Upper lobe of left lung (tissue), 6 donors: ENCODE measurements around the gene COG7. TPM values are rescaled to one million over a fixed set of nuclear protein-coding genes. Genes with fewer than 3 reads are reported as not detected.

Source experiments
- ATAC-seq, 2 donors: fragments of 200-7000 bp; cut with Tn5 transposase; one replicate each; pipeline ENCODE4 v1.9.1; 2022; ENCODE audit warnings: mild to moderate bottlenecking in 2 of 2, moderate library complexity in 2 of 2; ENCODE audit not compliant: low FRiP score in 2 of 2
- DNase-seq, 2 donors: peaks; one replicate each; pipeline ENCODE4 v3.0.0-alpha.2; 2019 to 2020
- H3K27ac ChIP-seq, 4 donors: fragments of 200-600 bp; sonication (generic); one replicate each; pipeline ENCODE4 v1.5.1; 2016 to 2019
- H3K27me3 ChIP-seq, 4 donors: fragments of 200-600 bp; sonication (generic); one replicate each; pipeline ENCODE4 v1.5.1; 2017 to 2019
- H3K36me3 ChIP-seq, 4 donors: fragments of 200-600 bp; sonication (generic); one replicate each; pipeline ENCODE4 v1.5.1; 2016 to 2019
- H3K4me1 ChIP-seq, 4 donors: fragments of 200-600 bp; sonication (generic); one replicate each; pipeline ENCODE4 v1.5.1; 2018 to 2019
- H3K4me3 ChIP-seq, 4 donors: fragments of 200-600 bp; sonication (generic); one replicate each; pipeline ENCODE4 v1.5.1; 2017 to 2019; ENCODE audit warnings: mild to moderate bottlenecking in 2 of 4, moderate library complexity in 1 of 4
- H3K9me3 ChIP-seq, 4 donors: fragments of 200-600 bp; sonication (generic); one replicate each; pipeline ENCODE4 v1.5.1; 2018 to 2019
- CTCF ChIP-seq, 6 experiments: fragments of 450-650 bp in 4 of 6; fragments of 200-600 bp in 2 of 6; sonication (generic) in 2 of 6; IDR thresholded peaks; one replicate each; pipeline ENCODE4 v1.5.1; 2016 to 2019; ENCODE audit warnings: antibody characterized with exemption in 6 of 6
- EP300 ChIP-seq, 4 donors: sonication (generic); formaldehyde crosslinking; IDR thresholded peaks; one replicate each; pipeline ENCODE4 v1.5.1; 2017; ENCODE audit warnings: antibody characterized with exemption in 4 of 4, control low read depth in 2 of 4
- POLR2A ChIP-seq, 4 donors: fragments of 450-650 bp; IDR thresholded peaks; one replicate each; pipeline ENCODE4 v1.5.1; 2016 to 2017; ENCODE audit warnings: antibody characterized with exemption in 4 of 4, mild to moderate bottlenecking in 2 of 4
- POLR2AphosphoS5 ChIP-seq, 2 donors: sonication (generic); formaldehyde crosslinking; IDR thresholded peaks; one replicate each; pipeline ENCODE4 v1.5.1; 2017; ENCODE audit warnings: antibody characterized with exemption in 2 of 2
- WGBS, 2 donors: methylation state at CpG; one replicate each; pipeline ENCODE4 v1.1.5; 2017 to 2018; 5-methylcytosine and 5-hydroxymethylcytosine counted together
- total RNA-seq, 6 donors: library from RNA; depleted of rRNA in 4 of 6; stranded (reverse); fragments of >200 nt in 4 of 6; gene quantifications; one replicate each; pipeline versions ENCODE4 v1.1.0 to v1.2.1, GENCODE V29; 2016 to 2021
- donor health status: DM: no; HTN: no; CAD: no; lungs with moderate emphysema.
- donor health status: DM: no; HTN: yes; CAD: no; lungs with severe emphysema.

The COG7 gene
- total RNA-seq, 6 donors from 2014 or later, result 16.9 to 61.8 (median 24.8) TPM

GRCh38 chr16:23398987-23399805 lies 53.8 kb downstream of the COG7 start:
- H3K4me1 ChIP-seq, result peaks cover under 1 to 29% (median 8%) of the 10 kb centered on the region in 4 donors
- H3K27me3 ChIP-seq, result no peaks in the 10 kb centered on the region
- no peak overlapping the region for H3K4me3 ChIP-seq
- H3K9me3 ChIP-seq, result no peaks in the 10 kb centered on the region
- H3K36me3 ChIP-seq, result peaks cover 8 to 74% (median 42%) of the 10 kb centered on the region in 4 donors
- TF ChIP-seq EP300 (IDR thresholded peaks at IDR 0.05), result no peak
- peak in 1 of 2 donors; percentile 17 for TF ChIP-seq POLR2AphosphoS5 (IDR thresholded peaks at IDR 0.05)
- peak overlapping the region in 3 of 4 donors; percentile 2 to 72 (median 55) for H3K27ac ChIP-seq
- 66 to 74% methylated on average over 17 of the region's 17 CpGs for WGBS, 2 donors
- ATAC-seq, result peak; percentile 21 to 66
- peak; percentile 25 to 66 for DNase-seq

DNA sequence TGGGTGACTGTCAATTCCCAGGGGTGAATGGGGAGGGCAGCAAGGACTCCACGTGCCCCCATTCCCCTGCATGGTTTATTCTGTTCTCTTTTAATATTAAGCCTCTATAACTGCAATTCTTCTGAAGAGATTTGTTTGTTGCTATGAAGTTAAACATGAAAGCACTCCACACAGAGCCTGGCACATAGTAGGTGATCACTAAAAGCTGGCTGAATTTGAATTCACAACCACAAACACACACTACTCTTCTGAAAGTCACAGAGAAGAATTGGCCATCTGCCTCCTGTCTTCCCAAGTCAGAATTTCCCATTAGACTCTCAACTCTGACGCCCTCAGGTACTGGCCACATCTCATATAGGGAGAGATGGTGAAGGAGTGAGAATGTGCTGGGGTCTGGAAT lies 55.5 kb downstream of the COG7 start:
- Histone ChIP-seq H3K4me3 (no peak overlapping the region), H3K36me3 (peaks cover under 1 to 65% (median 27%) of the 10 kb centered on the region in 4 donors), H3K27ac (no peak overlapping the region), H3K4me1 (peaks cover 10 to 29% (median 18%) of the 10 kb centered on the region in 4 donors), H3K9me3 (no peaks in the 10 kb centered on the region), H3K27me3 (no peaks in the 10 kb centered on the region)
- TF ChIP-seq EP300 (IDR thresholded peaks at IDR 0.05) (no peak), CTCF (IDR thresholded peaks at IDR 0.05) (no peak), POLR2AphosphoS5 (IDR thresholded peaks at IDR 0.05) (no peak), POLR2A (IDR thresholded peaks at IDR 0.05) (no peak)
- 94 to 97% methylated on average over 2 of the region's 2 CpGs for WGBS, 2 donors
- no peak for ATAC-seq
- DNase-seq, result no peak

GRCh38 chr16:23395732-23396131 lies 57.3 kb downstream of the COG7 start:
- H3K27me3 ChIP-seq, result no peaks in the 10 kb centered on the region
- H3K36me3 ChIP-seq, result peaks cover 0 to 65% (median 31%) of the 10 kb centered on the region in 4 donors
- WGBS, 2 donors, result 95% methylated on average over 6 of the region's 6 CpGs
- no peak overlapping the region for H3K4me3 ChIP-seq
- TF ChIP-seq CTCF (IDR thresholded peaks at IDR 0.05) (no peak), EP300 (IDR thresholded peaks at IDR 0.05) (no peak), POLR2AphosphoS5 (IDR thresholded peaks at IDR 0.05) (no peak), POLR2A (IDR thresholded peaks at IDR 0.05) (no peak)
- no peaks in the 10 kb centered on the region for H3K9me3 ChIP-seq
- H3K27ac ChIP-seq, result no peak overlapping the region
- H3K4me1 ChIP-seq, result peaks cover 10 to 36% (median 27%) of the 10 kb centered on the region in 4 donors
- ATAC-seq (no peak), DNase-seq (no peak)

- ATAC-seq, result no peak
- WGBS, 2 donors, result 68 to 83% methylated on average over 4 of the region's 4 CpGs
- peak overlapping the region; percentile 60 to 88 (median 78) for H3K27ac ChIP-seq
- H3K4me3 ChIP-seq, result no peak overlapping the region
- H3K27me3 ChIP-seq, result no peaks in the 10 kb centered on the region
- TF ChIP-seq EP300 (IDR thresholded peaks at IDR 0.05) (no peak), CTCF (IDR thresholded peaks at IDR 0.05) (no peak), POLR2A (IDR thresholded peaks at IDR 0.05) (no peak), POLR2AphosphoS5 (IDR thresholded peaks at IDR 0.05) (no peak)
- H3K9me3 ChIP-seq, result no peaks in the 10 kb centered on the region
- H3K36me3 ChIP-seq, result peaks cover 0 to 64% (median 26%) of the 10 kb centered on the region in 4 donors
- no peak for DNase-seq
- peaks cover 5 to 26% (median 22%) of the 10 kb centered on the region in 4 donors for H3K4me1 ChIP-seq
Observed at GRCh38 chr16:23394141-23394831, 58.7 kb downstream of the COG7 start.

DNA sequence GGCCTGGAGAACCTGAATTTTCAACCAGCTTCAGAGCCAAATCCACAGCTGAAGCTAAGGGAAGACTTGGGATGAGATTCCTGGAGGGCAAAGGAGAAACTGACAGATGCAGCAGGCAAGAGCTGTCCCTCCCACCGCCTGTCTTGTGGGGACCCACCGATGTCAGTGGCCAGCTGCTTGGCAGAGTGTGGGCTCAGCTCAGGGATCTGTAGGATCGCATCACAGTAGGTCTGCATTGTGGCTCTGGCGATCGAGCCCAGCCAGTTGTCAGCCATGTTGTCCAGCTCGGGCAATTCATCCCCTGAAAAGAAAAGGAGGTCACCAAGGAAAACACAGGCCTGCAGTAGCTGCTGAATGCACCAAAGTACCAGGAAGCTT lies 60.8 kb downstream of the COG7 start:
- no peaks in the 10 kb centered on the region for H3K27me3 ChIP-seq

More for the DNA sequence above, 60.8 kb downstream of the COG7 start:
- Histone ChIP-seq H3K36me3 (peaks cover 0 to 61% (median 27%) of the 10 kb centered on the region in 4 donors), H3K27ac (peak overlapping the region; percentile 25 to 88 (median 78)), H3K4me3 (no peak overlapping the region), H3K9me3 (no peaks in the 10 kb centered on the region), H3K4me1 (peaks cover 4 to 26% (median 17%) of the 10 kb centered on the region in 4 donors)
- no peak for TF ChIP-seq CTCF (IDR thresholded peaks at IDR 0.05)
- TF ChIP-seq EP300 (IDR thresholded peaks at IDR 0.05), result no peak
- TF ChIP-seq POLR2AphosphoS5 (IDR thresholded peaks at IDR 0.05), result no peak
- TF ChIP-seq POLR2A (IDR thresholded peaks at IDR 0.05), result no peak
- WGBS, 2 donors, result 95 to 96% methylated on average over 5 to 6 of the region's 6 CpGs
- no peak for DNase-seq
- ATAC-seq, result no peak
